GM12878 (cell line): ENCODE data around the gene SPATA25. TPM values are rescaled to one million over a fixed set of nuclear protein-coding genes. Genes with fewer than 3 reads are reported as not detected.
"Not testable (repeated sequence)": the region's sequence is repeated elsewhere in the genome, so short reads cannot be mapped to it uniquely, and the experiment has no call there.

Experiments used
- ATAC-seq: fragments of 200-7000 bp; cut with Tn5 transposase; 3 replicates; pipeline ENCODE4 v1.9.1; 2020; ENCODE audit warnings: mild to moderate bottlenecking, moderate library complexity
- BruUV-seq: library from RNA; stranded (reverse); fragments of 400-500 nt; replicated peaks from 2 replicates; lab custom pipeline; 2021; lab: Mats Ljungman, UMichigan
- CTCF ChIA-PET: fragments of 300-600 bp; sonication (Branson Sonifier 250); formaldehyde crosslinking; extraction: SDS; loops from one replicate; lab custom pipeline; 2021; ENCODE audit warnings: inconsistent platforms; lab: Yijun Ruan, JAX
- POLR2A ChIA-PET: fragments of 350-600 bp; formaldehyde crosslinking; extraction: SDS; loops from one replicate; lab custom pipeline; 2021; ENCODE audit warnings: inconsistent platforms; lab: Charles Lee
- RAD21 ChIA-PET: fragments of 300-600 bp; sonication (Branson Sonifier 250); formaldehyde crosslinking; loops from one replicate; lab custom pipeline; 2023; ENCODE audit warnings: antibody characterized with exemption; ENCODE audit not compliant: unreplicated experiment; lab: Charles Lee
- SMC1A ChIA-PET: fragments of 300-600 bp; sonication (Branson Sonifier 250); formaldehyde crosslinking; loops from one replicate; lab custom pipeline; 2023; ENCODE audit not compliant: unreplicated experiment, uncharacterized antibody; lab: Charles Lee
- DNase-seq: peaks from one replicate; pipeline ENCODE4 v3.0.0-alpha.2; 2011; ENCODE audit warnings: low read depth, low spot score
- FAIRE-seq: peaks from 3 replicates; lab custom pipeline; 2011; peaks lifted over from hg19 to GRCh38; lab: Jason Lieb, UNC
- H2AFZ ChIP-seq: 2 replicates; pipeline ENCODE4 v1.6.0; 2011; ENCODE audit warnings: low read depth, low read length, control low read depth; ENCODE audit not compliant: control insufficient read depth
- H3K27ac ChIP-seq: 2 replicates; pipeline ENCODE4 v1.5.1; 2011; ENCODE audit warnings: control low read depth; ENCODE audit not compliant: control insufficient read depth, insufficient read depth
- H3K27me3 ChIP-seq, 2 experiments: replicated peaks in 1 of 2; 2 replicates each; pipeline versions ENCODE4 v1.6.0 to v1.6.1; 2011; ENCODE audit warnings: low read length in 1 of 2; ENCODE audit not compliant: control insufficient read depth in 2 of 2, insufficient read depth in 2 of 2
- H3K36me3 ChIP-seq, 2 experiments: 2 replicates each; pipeline ENCODE4 v1.5.1; 2011; ENCODE audit warnings: low read length in 1 of 2; ENCODE audit not compliant: control insufficient read depth in 2 of 2, insufficient read depth in 2 of 2
- H3K4me1 ChIP-seq: 2 replicates; pipeline ENCODE4 v1.6.1; 2011; ENCODE audit warnings: mild to moderate bottlenecking, low read length, moderate library complexity, mixed read lengths; ENCODE audit not compliant: control insufficient read depth, insufficient read depth
- H3K4me2 ChIP-seq: 2 replicates; pipeline ENCODE4 v1.6.0; 2011; ENCODE audit warnings: control low read depth; ENCODE audit not compliant: control insufficient read depth, insufficient read depth
- H3K4me3 ChIP-seq: fragments of 200-600 bp; sonication (generic); 2 replicates; pipeline ENCODE4 v1.5.1; 2016
- H3K79me2 ChIP-seq: 2 replicates; pipeline ENCODE4 v1.6.0; 2011; ENCODE audit warnings: low read length; ENCODE audit not compliant: control insufficient read depth, insufficient read depth
- H3K9ac ChIP-seq: 2 replicates; pipeline ENCODE4 v1.8.0; 2011; ENCODE audit warnings: low read length, control low read depth, mixed read lengths; ENCODE audit not compliant: control insufficient read depth, insufficient read depth
- H3K9me3 ChIP-seq: replicated peaks from 3 replicates; pipeline ENCODE4 v1.5.1; 2011; ENCODE audit warnings: mild to moderate bottlenecking, low read length; ENCODE audit not compliant: control insufficient read depth, insufficient read depth
- H4K20me1 ChIP-seq: 2 replicates; pipeline ENCODE4 v1.6.0; 2011; ENCODE audit not compliant: control insufficient read depth, insufficient read depth
- GATAD2B ChIP-seq: fragments of 450-650 bp; conservative IDR thresholded peaks from 2 replicates; pipeline ENCODE4 v1.6.1; 2017; ENCODE audit warnings: low read depth, mild to moderate bottlenecking, moderate library complexity
- NR2C1 ChIP-seq: fragments of 450-650 bp; IDR thresholded peaks from 2 replicates; pipeline ENCODE4 v1.6.1; 2017; ENCODE audit warnings: antibody characterized with exemption, mild to moderate bottlenecking, moderate library complexity
- NR2F1 ChIP-seq: fragments of 450-650 bp; conservative IDR thresholded peaks from 2 replicates; pipeline ENCODE4 v1.6.1; 2017; ENCODE audit warnings: mild to moderate bottlenecking
- POU2F2 ChIP-seq: IDR thresholded peaks from 3 replicates; pipeline ENCODE4 v1.6.1; 2011; ENCODE audit warnings: low read depth, mild to moderate bottlenecking, low read length, borderline replicate concordance
- RB1 ChIP-seq: fragments of 450-650 bp; formaldehyde crosslinking; IDR thresholded peaks from 2 replicates; pipeline ENCODE4 v1.6.1; 2017; ENCODE audit warnings: mild to moderate bottlenecking, borderline replicate concordance
- SMAD5 ChIP-seq: IDR thresholded peaks from 2 replicates; pipeline ENCODE4 v1.6.1; 2016; ENCODE audit warnings: antibody characterized with exemption, low read depth
- STAT1 ChIP-seq: fragments of 450-650 bp; conservative IDR thresholded peaks from 2 replicates; pipeline ENCODE4 v1.6.1; 2014; ENCODE audit warnings: antibody characterized with exemption, mild to moderate bottlenecking
- WGBS: methylation state at CpG from one replicate; pipeline ENCODE4 v1.1.6; 2016; ENCODE audit warnings: low lambda C conversion rate; ENCODE audit not compliant: insufficient replicate concordance, insufficient coverage; ENCODE audit errors: missing lambda C conversion rate; 5-methylcytosine and 5-hydroxymethylcytosine counted together
- in situ Hi-C: fragments of 300-500 bp; cut with MboI; formaldehyde crosslinking; loops from 9 replicates; pipeline ENCODE4 v1.14.3; 2018; ENCODE audit warnings: mixed read lengths
- intact Hi-C: fragments of 100-400 bp; cut with micrococcal nuclease; formaldehyde crosslinking; loops from one replicate; pipeline ENCODE4 v1.14.2; 2022; ENCODE audit not compliant: unreplicated experiment
- polyA plus RNA-seq, 11 experiments: library from polyadenylated mRNA; depleted of rRNA in 4 of 11; unstranded in 6 of 11; stranded (reverse) in 5 of 11; fragments of >200 nt; fragmentation: Nextera tagmentation in 4 of 11; fragmentation: Illumina TruSeq in 1 of 11; extraction: Ambion mirVana in 4 of 11; extraction: Trizol in 1 of 11; gene quantifications; 1 replicate in 1 of 11; 2 replicates in 10 of 11; pipeline versions ENCODE4 v1.2.1 to v1.2.3, GENCODE V29; 2011 to 2016; ENCODE audit warnings: inconsistent platforms in 2 of 11, missing spikeins in 2 of 11, low read depth in 1 of 11
- total RNA-seq, 4 experiments: library from RNA; depleted of rRNA in 3 of 4; stranded (reverse); fragments of >200 nt in 3 of 4; fragmentation: Illumina TruSeq in 1 of 4; extraction: Trizol in 1 of 4; gene quantifications; 2 replicates each; pipeline versions ENCODE4 v1.2.1 to v1.2.3, GENCODE V29; 2013 to 2021
- TF ChIP-seq, protein P1 (sequence below): IDR thresholded peaks from 2 replicates; pipeline ENCODE4 v1.6.1; 2012; ENCODE audit warnings: low read length, inconsistent platforms
- TF ChIP-seq, protein P2 (sequence below): IDR thresholded peaks from 2 replicates; pipeline ENCODE4 v1.6.1; 2012; ENCODE audit warnings: low read depth, low read length, improper control_type of control experiment

The SPATA25 gene
- total and polyA plus RNA-seq, 10 of the 15 experiments (the other 5 are each of a cell fraction or from before 2014, with no cell fraction given): 0.28 to 2.9 (median 1.3) TPM; not detected in 3

GRCh38 chr20:45874576-45874975 lies 12.8 kb downstream of the SPATA25 start:
- no peaks in the 10 kb centered on the region for H3K9me3 ChIP-seq
- ChIA-PET SMC1A (no interaction called here), POLR2A (no interaction called here), CTCF (interaction anchor here (0.6 to 0.8 kb wide), 2 partner anchors 9 to 81 kb away, joined by 3 read pairs; no protein-coding TSS in a partner anchor), RAD21 (no interaction called here)
- no peak overlapping the region for H3K4me3 ChIP-seq
- no peak overlapping the region for H3K4me2 ChIP-seq
- 86% methylated on average over 4 of the region's 4 CpGs for WGBS
- no peak overlapping the region for H3K27ac ChIP-seq
- FAIRE-seq (no peak), ATAC-seq (no peak), DNase-seq (no peak)
- H2AFZ ChIP-seq: no peak overlapping the region
- in situ Hi-C loops (no loop called here), intact Hi-C loops (no loop called here)
- H3K79me2 ChIP-seq: no peaks in the 10 kb centered on the region
- H3K36me3 ChIP-seq: peaks cover 2 to 3% of the 10 kb centered on the region in 2 experiments; a peak in 1 of 4 replicates
- H3K4me1 ChIP-seq: no peaks in the 10 kb centered on the region
- BruUV-seq: no TSS peak
- H3K27me3 ChIP-seq: no peaks in the 10 kb centered on the region
- H4K20me1 ChIP-seq: no peaks in the 10 kb centered on the region
- H3K9ac ChIP-seq: no peak overlapping the region
- TF ChIP-seq STAT1 (no peak), GATAD2B (no peak), POU2F2 (no peak), NR2C1 (no peak), NR2F1 (no peak), SMAD5 (no peak), RB1 (no peak)
- TF ChIP-seq, protein P1, sequence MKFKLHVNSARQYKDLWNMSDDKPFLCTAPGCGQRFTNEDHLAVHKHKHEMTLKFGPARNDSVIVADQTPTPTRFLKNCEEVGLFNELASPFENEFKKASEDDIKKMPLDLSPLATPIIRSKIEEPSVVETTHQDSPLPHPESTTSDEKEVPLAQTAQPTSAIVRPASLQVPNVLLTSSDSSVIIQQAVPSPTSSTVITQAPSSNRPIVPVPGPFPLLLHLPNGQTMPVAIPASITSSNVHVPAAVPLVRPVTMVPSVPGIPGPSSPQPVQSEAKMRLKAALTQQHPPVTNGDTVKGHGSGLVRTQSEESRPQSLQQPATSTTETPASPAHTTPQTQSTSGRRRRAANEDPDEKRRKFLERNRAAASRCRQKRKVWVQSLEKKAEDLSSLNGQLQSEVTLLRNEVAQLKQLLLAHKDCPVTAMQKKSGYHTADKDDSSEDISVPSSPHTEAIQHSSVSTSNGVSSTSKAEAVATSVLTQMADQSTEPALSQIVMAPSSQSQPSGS: no peak
- TF ChIP-seq, protein P2, sequence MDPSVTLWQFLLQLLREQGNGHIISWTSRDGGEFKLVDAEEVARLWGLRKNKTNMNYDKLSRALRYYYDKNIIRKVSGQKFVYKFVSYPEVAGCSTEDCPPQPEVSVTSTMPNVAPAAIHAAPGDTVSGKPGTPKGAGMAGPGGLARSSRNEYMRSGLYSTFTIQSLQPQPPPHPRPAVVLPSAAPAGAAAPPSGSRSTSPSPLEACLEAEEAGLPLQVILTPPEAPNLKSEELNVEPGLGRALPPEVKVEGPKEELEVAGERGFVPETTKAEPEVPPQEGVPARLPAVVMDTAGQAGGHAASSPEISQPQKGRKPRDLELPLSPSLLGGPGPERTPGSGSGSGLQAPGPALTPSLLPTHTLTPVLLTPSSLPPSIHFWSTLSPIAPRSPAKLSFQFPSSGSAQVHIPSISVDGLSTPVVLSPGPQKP: no peak

GRCh38 chr20:45874104-45874481 lies 13.3 kb downstream of the SPATA25 start:
- H3K36me3 ChIP-seq, H3K27ac ChIP-seq, ATAC-seq, in situ Hi-C loops, FAIRE-seq, H2AFZ ChIP-seq, POLR2A ChIA-PET, H3K9ac ChIP-seq, SMC1A ChIA-PET, H3K4me3 ChIP-seq, H3K79me2 ChIP-seq, H3K9me3 ChIP-seq, DNase-seq, H4K20me1 ChIP-seq, intact Hi-C loops, H3K4me1 ChIP-seq, H3K27me3 ChIP-seq, H3K4me2 ChIP-seq, BruUV-seq: not testable (repeated sequence)
- 90% methylated on average over 10 of the region's 10 CpGs for WGBS
- ChIA-PET CTCF (interaction anchor here (0.8 kb wide), 1 partner anchor 9 kb away, joined by 3 read pairs; no protein-coding TSS in a partner anchor), RAD21 (interaction anchor here (1.3 kb wide), 1 partner anchor 75 kb away, joined by 3 read pairs; no protein-coding TSS in a partner anchor)
